GM13977 (cell line): ENCODE data around the gene VWA2.

Experiments used
- DNase-seq: peaks from one replicate; pipeline ENCODE4 v3.0.0; 2012; ENCODE audit warnings: low spot score
- CTCF ChIP-seq: IDR thresholded peaks from 2 replicates; pipeline ENCODE4 v1.5.1; 2012; ENCODE audit warnings: mild to moderate bottlenecking, control low read depth; ENCODE audit not compliant: insufficient read depth; ENCODE audit errors: extremely low read depth, missing control alignments
- in situ Hi-C: fragments of 300-500 bp; cut with MboI; formaldehyde crosslinking; loops from one replicate; pipeline ENCODE4 v1.12.0; 2022; ENCODE audit warnings: low sequenced_read_pairs, low pct_unique_long_range_greater_than_20kb, mixed read lengths, inconsistent platforms; ENCODE audit not compliant: unreplicated experiment

The VWA2 gene

GRCh38 chr10:114313866-114314265 lies 74.8 kb downstream of the VWA2 start:
- in situ Hi-C loops = no loop called here
- no peak for TF ChIP-seq CTCF
- no peak for DNase-seq

- in situ Hi-C loops = no loop called here
- DNase-seq = no peak
- TF ChIP-seq CTCF = no peak
These were observed 76.7 kb downstream of the VWA2 start for GRCh38 chr10:114315566-114316420.

- no peak for DNase-seq
- TF ChIP-seq CTCF = no peak
These were observed 77.7 kb downstream of the VWA2 start for GRCh38 chr10:114316744-114317143.

GRCh38 chr10:114319406-114320248 lies 80.6 kb downstream of the VWA2 start:
- TF ChIP-seq CTCF = no peak
- DNase-seq = no peak

More at GRCh38 chr10:114316744-114317143, 77.7 kb downstream of the VWA2 start:
- in situ Hi-C loops = no loop called here

GRCh38 chr10:114320249-114321116 lies 81.4 kb downstream of the VWA2 start:
- no peak for DNase-seq
- in situ Hi-C loops = no loop called here
- no peak for TF ChIP-seq CTCF

More at GRCh38 chr10:114319406-114320248, 80.6 kb downstream of the VWA2 start:
- in situ Hi-C loops = no loop called here

GRCh38 chr10:114322344-114322743 lies 83.3 kb downstream of the VWA2 start:
- DNase-seq = no peak
- no peak for TF ChIP-seq CTCF
- in situ Hi-C loops = no loop called here
